ENCODE measurements around the gene DRD3. TPM values are rescaled to one million over a fixed set of nuclear protein-coding genes. Genes with fewer than 3 reads are reported as not detected.
A peak's percentile ranks its signal among the peaks of the same experiment; 100 is the strongest.

The DRD3 gene
- total and polyA plus RNA-seq, 2 donors (not counting 3 experiments of a cell fraction or from before 2014, with no cell fraction given), result not detected

DNA sequence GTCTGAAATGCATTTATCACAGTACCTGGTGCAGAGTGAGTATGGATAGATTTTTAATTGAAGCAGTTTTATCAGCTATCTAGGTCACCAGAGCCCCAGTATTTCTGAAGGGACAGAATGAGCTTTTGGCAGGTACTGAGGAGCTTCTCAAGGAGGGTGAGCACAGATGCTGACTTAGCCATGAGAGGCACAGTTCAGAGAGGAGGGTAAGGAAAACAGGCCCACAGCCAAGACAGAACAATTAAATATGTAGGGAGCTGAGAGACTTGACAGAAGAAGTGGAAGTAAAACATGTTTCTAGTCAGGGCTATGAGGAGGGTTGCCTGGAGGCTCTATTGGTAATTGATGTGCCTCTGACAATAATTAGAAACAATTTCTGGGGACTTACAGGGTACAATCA is 38.4 kb upstream of the DRD3 start:
- CTCF ChIA-PET, result interaction anchor here (0.8 to 1.8 kb wide), 6 partner anchors 12 to 82 kb away, joined by 3 to 4 read pairs (median 3); no protein-coding TSS in a partner anchor
- FAIRE-seq (peak; percentile 67), DNase-seq (ENCODE audit: low read depth, low spot score) (peak; percentile 24)
- H3K9me1 ChIP-seq (replicated peaks; ENCODE audit: control insufficient read depth, extremely low read depth, insufficient read depth, low read length), result no peaks in the 10 kb centered on the region
- H3K9me3 ChIP-seq (replicated peaks; ENCODE audit: control insufficient read depth, insufficient read depth, low read length), result no peaks in the 10 kb centered on the region
- H3K27me3 ChIP-seq (ENCODE audit: control insufficient read depth in 2 of 2, insufficient read depth in 2 of 2, low read length in 2 of 2), result no peaks in the 10 kb centered on the region
- no peaks in the 10 kb centered on the region for H3K36me3 ChIP-seq (ENCODE audit: control insufficient read depth in 2 of 2, extremely low read depth in 1 of 2, insufficient read depth in 2 of 2, low read length in 2 of 2)
- POLR2A ChIA-PET, result no interaction called here
- no peak for TF ChIP-seq GATA2 (IDR thresholded peaks at IDR 0.05; ENCODE audit: insufficient read depth, insufficient read length, low read depth, low read length)
- no peak overlapping the region for H3K27ac ChIP-seq (ENCODE audit: insufficient read depth, low read depth, low read length)
- no peaks in the 10 kb centered on the region for H4K20me1 ChIP-seq (replicated peaks; ENCODE audit: control insufficient read depth, extremely low read depth, insufficient read depth, low read length)
- BruUV-seq (replicated peaks), result no TSS peak
- H3K4me1 ChIP-seq (ENCODE audit: control insufficient read depth, extremely low read depth, insufficient read depth, low read length), result peaks cover 47% of the 10 kb centered on the region
- dilution Hi-C loops (cut with MboI; ENCODE audit: extremely low pct_ligation_motif_present, low sequenced_read_pairs) (no loop called here), intact Hi-C loops (cut with micrococcal nuclease) (loop anchor here (10.0 kb wide), 1 partner anchor 1438 kb away; no protein-coding TSS in a partner anchor)
- peak overlapping the region; percentile 48 for H3K4me2 ChIP-seq (ENCODE audit: insufficient read depth, low read length)
- H2AFZ ChIP-seq (ENCODE audit: low read depth, low read length), result no peak overlapping the region
- H3K4me3 ChIP-seq (replicated peaks in 1 of 3; ENCODE audit: insufficient read depth in 1 of 3, low read depth in 1 of 3, low read length in 3 of 3), result no peak overlapping the region
- no peaks in the 10 kb centered on the region for H3K79me2 ChIP-seq (ENCODE audit: control insufficient read depth, insufficient read depth, low read length)
- H3K9ac ChIP-seq (replicated peaks; ENCODE audit: extremely low read depth, insufficient read depth, low read length), result no peak overlapping the region

DNA sequence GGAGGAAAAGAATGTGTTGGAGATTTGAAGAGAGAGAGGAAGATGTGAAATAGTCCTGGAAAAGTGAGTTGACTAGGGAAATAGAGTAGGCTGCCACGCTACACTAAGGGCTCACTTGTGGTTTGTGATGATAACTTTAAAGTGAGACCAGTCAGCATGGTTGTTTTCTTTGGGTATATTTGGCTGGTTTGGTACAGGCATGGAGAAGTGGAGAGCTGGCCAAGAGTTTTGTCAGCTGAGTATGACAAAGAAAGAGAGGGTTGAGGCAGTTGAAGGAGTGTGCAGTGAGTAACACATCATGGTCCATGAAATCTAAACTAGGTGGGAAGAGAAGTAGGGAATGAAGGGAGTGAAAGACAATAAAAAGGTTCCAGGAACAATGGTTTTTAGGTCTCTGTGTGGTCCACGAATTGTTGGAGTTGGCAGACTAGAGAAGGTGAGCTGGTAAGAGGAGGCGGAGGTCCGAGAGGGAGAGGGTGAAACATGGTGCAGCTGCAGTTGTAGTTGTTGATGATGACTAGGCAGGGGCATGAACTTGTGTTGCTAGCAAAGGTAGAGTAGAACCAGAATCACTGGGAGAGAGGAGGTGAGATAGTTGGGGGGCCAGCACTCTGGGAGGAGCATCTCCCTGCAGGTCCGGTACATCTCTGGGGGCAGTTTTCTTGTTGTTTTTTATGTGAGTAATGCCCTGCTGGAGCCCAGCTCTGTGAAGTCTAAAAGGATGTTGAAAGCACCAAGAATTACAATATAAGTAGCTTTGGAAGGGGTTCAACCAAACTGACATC is 37.5 kb upstream of the DRD3 start:
- no peak overlapping the region for H3K4me3 ChIP-seq (replicated peaks in 1 of 3; ENCODE audit: insufficient read depth in 1 of 3, low read depth in 1 of 3, low read length in 3 of 3)
- H3K9me3 ChIP-seq (replicated peaks; ENCODE audit: control insufficient read depth, insufficient read depth, low read length), result no peaks in the 10 kb centered on the region
- CTCF ChIA-PET, result interaction anchor here (0.8 to 3.3 kb wide), 5 partner anchors 12 to 83 kb away, joined by 3 to 15 read pairs (median 3); no protein-coding TSS in a partner anchor
- BruUV-seq (replicated peaks), result no TSS peak
- no peaks in the 10 kb centered on the region for H3K27me3 ChIP-seq (ENCODE audit: control insufficient read depth in 2 of 2, insufficient read depth in 2 of 2, low read length in 2 of 2)
- no peaks in the 10 kb centered on the region for H3K36me3 ChIP-seq (ENCODE audit: control insufficient read depth in 2 of 2, extremely low read depth in 1 of 2, insufficient read depth in 2 of 2, low read length in 2 of 2)
- FAIRE-seq (no peak), DNase-seq (ENCODE audit: low read depth, low spot score) (no peak)
- dilution Hi-C loops (cut with MboI; ENCODE audit: extremely low pct_ligation_motif_present, low sequenced_read_pairs), result no loop called here
- intact Hi-C loops (cut with micrococcal nuclease), result loop anchor here (10.0 kb wide), 1 partner anchor 1438 kb away; no protein-coding TSS in a partner anchor
- H3K9ac ChIP-seq (replicated peaks; ENCODE audit: extremely low read depth, insufficient read depth, low read length), result no peak overlapping the region
- H3K27ac ChIP-seq (ENCODE audit: insufficient read depth, low read depth, low read length), result no peak overlapping the region
- no peaks in the 10 kb centered on the region for H4K20me1 ChIP-seq (replicated peaks; ENCODE audit: control insufficient read depth, extremely low read depth, insufficient read depth, low read length)
- H3K9me1 ChIP-seq (replicated peaks; ENCODE audit: control insufficient read depth, extremely low read depth, insufficient read depth, low read length), result no peaks in the 10 kb centered on the region
- no peak overlapping the region for H2AFZ ChIP-seq (ENCODE audit: low read depth, low read length)
- H3K4me1 ChIP-seq (ENCODE audit: control insufficient read depth, extremely low read depth, insufficient read depth, low read length), result peaks cover 47% of the 10 kb centered on the region
- H3K4me2 ChIP-seq (ENCODE audit: insufficient read depth, low read length), result no peak overlapping the region
- POLR2A ChIA-PET, result no interaction called here
- TF ChIP-seq EZH2 (IDR thresholded peaks at IDR 0.05; ENCODE audit: borderline replicate concordance, low read depth, low read length, severe bottlenecking) (no peak), GATA2 (IDR thresholded peaks at IDR 0.05; ENCODE audit: insufficient read depth, insufficient read length, low read depth, low read length) (no peak), POLR2AphosphoS5 (IDR thresholded peaks at IDR 0.05; ENCODE audit: insufficient read depth, low read depth, low read length) (no peak), FOS (IDR thresholded peaks at IDR 0.05; ENCODE audit: borderline replicate concordance, insufficient read depth, low read length) (no peak)
- TF ChIP-seq, protein P1, sequence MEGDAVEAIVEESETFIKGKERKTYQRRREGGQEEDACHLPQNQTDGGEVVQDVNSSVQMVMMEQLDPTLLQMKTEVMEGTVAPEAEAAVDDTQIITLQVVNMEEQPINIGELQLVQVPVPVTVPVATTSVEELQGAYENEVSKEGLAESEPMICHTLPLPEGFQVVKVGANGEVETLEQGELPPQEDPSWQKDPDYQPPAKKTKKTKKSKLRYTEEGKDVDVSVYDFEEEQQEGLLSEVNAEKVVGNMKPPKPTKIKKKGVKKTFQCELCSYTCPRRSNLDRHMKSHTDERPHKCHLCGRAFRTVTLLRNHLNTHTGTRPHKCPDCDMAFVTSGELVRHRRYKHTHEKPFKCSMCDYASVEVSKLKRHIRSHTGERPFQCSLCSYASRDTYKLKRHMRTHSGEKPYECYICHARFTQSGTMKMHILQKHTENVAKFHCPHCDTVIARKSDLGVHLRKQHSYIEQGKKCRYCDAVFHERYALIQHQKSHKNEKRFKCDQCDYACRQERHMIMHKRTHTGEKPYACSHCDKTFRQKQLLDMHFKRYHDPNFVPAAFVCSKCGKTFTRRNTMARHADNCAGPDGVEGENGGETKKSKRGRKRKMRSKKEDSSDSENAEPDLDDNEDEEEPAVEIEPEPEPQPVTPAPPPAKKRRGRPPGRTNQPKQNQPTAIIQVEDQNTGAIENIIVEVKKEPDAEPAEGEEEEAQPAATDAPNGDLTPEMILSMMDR (IDR thresholded peaks at IDR 0.05; ENCODE audit: extremely low read depth in 1 of 2, insufficient read depth in 1 of 2, low read depth in 1 of 2, low read length in 2 of 2), result no peak
- TF ChIP-seq, protein P2, sequence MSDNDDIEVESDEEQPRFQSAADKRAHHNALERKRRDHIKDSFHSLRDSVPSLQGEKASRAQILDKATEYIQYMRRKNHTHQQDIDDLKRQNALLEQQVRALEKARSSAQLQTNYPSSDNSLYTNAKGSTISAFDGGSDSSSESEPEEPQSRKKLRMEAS (IDR thresholded peaks at IDR 0.05; ENCODE audit: insufficient read depth, insufficient read length), result no peak
- H3K79me2 ChIP-seq (ENCODE audit: control insufficient read depth, insufficient read depth, low read length), result no peaks in the 10 kb centered on the region
